K562 (cell line): ENCODE measurements around the gene ZFP3. TPM values are rescaled to one million over a fixed set of nuclear protein-coding genes. Genes with fewer than 3 reads are reported as not detected.

Experiments
- CCAR2 ChIP-seq: fragments of 200-400 bp; formaldehyde crosslinking; IDR thresholded peaks from 2 replicates; pipeline ENCODE4 v1.6.1; 2017; ENCODE audit warnings: mild to moderate bottlenecking, low read depth, low read length
- EGR1 ChIP-seq: fragments of 450-650 bp; conservative IDR thresholded peaks from 2 replicates; pipeline ENCODE4 v1.6.1; 2017; ENCODE audit warnings: mild to moderate bottlenecking
- ELF4 ChIP-seq: fragments of 450-650 bp; formaldehyde crosslinking; IDR thresholded peaks from 2 replicates; pipeline ENCODE4 v1.4.0; 2022; ENCODE audit warnings: missing genetic modification characterization
- EP300 ChIP-seq: IDR thresholded peaks from 2 replicates; pipeline ENCODE4 v1.6.1; 2012; ENCODE audit warnings: low read length, improper control_type of control experiment
- GABPA ChIP-seq: fragments of 200-800 bp; sonication (Bioruptor generic); conservative IDR thresholded peaks from 2 replicates; pipeline ENCODE4 v1.6.1; 2016; ENCODE audit warnings: low read depth, missing genetic modification characterization, missing compliant biosample characterization
- GABPB1 ChIP-seq: sonication (generic); formaldehyde crosslinking; IDR thresholded peaks from 2 replicates; pipeline ENCODE4 v1.8.0; 2022; ENCODE audit warnings: mild to moderate bottlenecking, missing genetic modification reagents
- IFI16 ChIP-seq: fragments of 250-450 bp; sonication (Bioruptor Pico); IDR thresholded peaks from 2 replicates; pipeline ENCODE4 v2.1.2; 2022; ENCODE audit warnings: mild to moderate bottlenecking, inconsistent platforms
- PHF8 ChIP-seq: fragments of 200-600 bp; sonication (generic); IDR thresholded peaks from 2 replicates; pipeline ENCODE4 v1.6.1; 2012; ENCODE audit warnings: mixed run types, mild to moderate bottlenecking, inconsistent platforms, low read length, moderate library complexity, borderline replicate concordance
- ZFP36 ChIP-seq: fragments of 150-350 bp; IDR thresholded peaks from 2 replicates; pipeline ENCODE4 v1.6.1; 2018; ENCODE audit warnings: low read length, low read depth; ENCODE audit not compliant: partially characterized antibody
- ZNF165 ChIP-seq: fragments of 250-450 bp; sonication (Bioruptor Pico); IDR thresholded peaks from 2 replicates; pipeline ENCODE4 v1.4.0; 2020; ENCODE audit warnings: borderline replicate concordance
- ZNF184 ChIP-seq: sonication (generic); formaldehyde crosslinking; IDR thresholded peaks from 2 replicates; pipeline ENCODE4 v1.5.0; 2020; ENCODE audit warnings: missing genetic modification reagents
- ZNF232 ChIP-seq: sonication (generic); formaldehyde crosslinking; IDR thresholded peaks from 2 replicates; pipeline ENCODE4 v1.8.0; 2022; ENCODE audit warnings: mild to moderate bottlenecking, missing genetic modification reagents
- polyA plus RNA-seq, 8 experiments: library from polyadenylated mRNA; depleted of rRNA in 4 of 8; stranded (reverse) in 5 of 8; unstranded in 3 of 8; fragments of >200 nt; fragmentation: Nextera tagmentation in 2 of 8; fragmentation: Illumina TruSeq in 1 of 8; extraction: Ambion mirVana in 2 of 8; extraction: Trizol in 1 of 8; gene quantifications; 2 replicates each; pipeline versions ENCODE4 v1.2.1 to v1.2.3, GENCODE V29; 2011 to 2014; ENCODE audit warnings: inconsistent platforms in 1 of 8, missing spikeins in 1 of 8
- total RNA-seq, 7 experiments: library from RNA; depleted of rRNA in 6 of 7; stranded (reverse); fragments of >200 nt in 6 of 7; fragmentation: Illumina TruSeq in 2 of 7; extraction: Trizol in 2 of 7; gene quantifications; 2 replicates each; pipeline versions ENCODE4 v1.2.1 to v1.2.3, GENCODE V29; 2011 to 2021; ENCODE audit warnings: low replicate concordance in 1 of 7
- TF ChIP-seq, protein P1 (sequence below): fragments of 250-450 bp; sonication (Bioruptor Pico); IDR thresholded peaks from 2 replicates; pipeline ENCODE4 v1.8.0; 2022; ENCODE audit warnings: inconsistent platforms
- TF ChIP-seq, protein P2 (sequence below): fragments of 200-600 bp; sonication (generic); IDR thresholded peaks from one replicate; pipeline ENCODE4 v1.6.1; 2012; ENCODE audit warnings: mild to moderate bottlenecking, low read depth, low read length, inconsistent platforms

The ZFP3 gene
- total and polyA plus RNA-seq, 9 of the 15 experiments (the other 6 are each of a cell fraction or from before 2014, with no cell fraction given): 0.04 TPM; not detected in 8

GRCh38 chr17:5031365-5032082 lies 46.7 kb upstream of the ZFP3 start (continued):
- TF ChIP-seq ZNF232 (CRISPR knock-in tag): no peak
- TF ChIP-seq EP300: no peak
- 0 out of 2 replicates have a peak, but pooled peaks have one; percentile 30 for TF ChIP-seq GABPB1
- no peak for TF ChIP-seq GABPA (tag)
- TF ChIP-seq ZNF165 (CRISPR knock-in tag): no peak
- TF ChIP-seq CCAR2: no peak
- TF ChIP-seq ZFP36: no peak
- TF ChIP-seq, protein P1, sequence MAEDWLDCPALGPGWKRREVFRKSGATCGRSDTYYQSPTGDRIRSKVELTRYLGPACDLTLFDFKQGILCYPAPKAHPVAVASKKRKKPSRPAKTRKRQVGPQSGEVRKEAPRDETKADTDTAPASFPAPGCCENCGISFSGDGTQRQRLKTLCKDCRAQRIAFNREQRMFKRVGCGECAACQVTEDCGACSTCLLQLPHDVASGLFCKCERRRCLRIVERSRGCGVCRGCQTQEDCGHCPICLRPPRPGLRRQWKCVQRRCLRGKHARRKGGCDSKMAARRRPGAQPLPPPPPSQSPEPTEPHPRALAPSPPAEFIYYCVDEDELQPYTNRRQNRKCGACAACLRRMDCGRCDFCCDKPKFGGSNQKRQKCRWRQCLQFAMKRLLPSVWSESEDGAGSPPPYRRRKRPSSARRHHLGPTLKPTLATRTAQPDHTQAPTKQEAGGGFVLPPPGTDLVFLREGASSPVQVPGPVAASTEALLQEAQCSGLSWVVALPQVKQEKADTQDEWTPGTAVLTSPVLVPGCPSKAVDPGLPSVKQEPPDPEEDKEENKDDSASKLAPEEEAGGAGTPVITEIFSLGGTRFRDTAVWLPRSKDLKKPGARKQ (CRISPR knock-in tag): no peak
- TF ChIP-seq, protein P2, sequence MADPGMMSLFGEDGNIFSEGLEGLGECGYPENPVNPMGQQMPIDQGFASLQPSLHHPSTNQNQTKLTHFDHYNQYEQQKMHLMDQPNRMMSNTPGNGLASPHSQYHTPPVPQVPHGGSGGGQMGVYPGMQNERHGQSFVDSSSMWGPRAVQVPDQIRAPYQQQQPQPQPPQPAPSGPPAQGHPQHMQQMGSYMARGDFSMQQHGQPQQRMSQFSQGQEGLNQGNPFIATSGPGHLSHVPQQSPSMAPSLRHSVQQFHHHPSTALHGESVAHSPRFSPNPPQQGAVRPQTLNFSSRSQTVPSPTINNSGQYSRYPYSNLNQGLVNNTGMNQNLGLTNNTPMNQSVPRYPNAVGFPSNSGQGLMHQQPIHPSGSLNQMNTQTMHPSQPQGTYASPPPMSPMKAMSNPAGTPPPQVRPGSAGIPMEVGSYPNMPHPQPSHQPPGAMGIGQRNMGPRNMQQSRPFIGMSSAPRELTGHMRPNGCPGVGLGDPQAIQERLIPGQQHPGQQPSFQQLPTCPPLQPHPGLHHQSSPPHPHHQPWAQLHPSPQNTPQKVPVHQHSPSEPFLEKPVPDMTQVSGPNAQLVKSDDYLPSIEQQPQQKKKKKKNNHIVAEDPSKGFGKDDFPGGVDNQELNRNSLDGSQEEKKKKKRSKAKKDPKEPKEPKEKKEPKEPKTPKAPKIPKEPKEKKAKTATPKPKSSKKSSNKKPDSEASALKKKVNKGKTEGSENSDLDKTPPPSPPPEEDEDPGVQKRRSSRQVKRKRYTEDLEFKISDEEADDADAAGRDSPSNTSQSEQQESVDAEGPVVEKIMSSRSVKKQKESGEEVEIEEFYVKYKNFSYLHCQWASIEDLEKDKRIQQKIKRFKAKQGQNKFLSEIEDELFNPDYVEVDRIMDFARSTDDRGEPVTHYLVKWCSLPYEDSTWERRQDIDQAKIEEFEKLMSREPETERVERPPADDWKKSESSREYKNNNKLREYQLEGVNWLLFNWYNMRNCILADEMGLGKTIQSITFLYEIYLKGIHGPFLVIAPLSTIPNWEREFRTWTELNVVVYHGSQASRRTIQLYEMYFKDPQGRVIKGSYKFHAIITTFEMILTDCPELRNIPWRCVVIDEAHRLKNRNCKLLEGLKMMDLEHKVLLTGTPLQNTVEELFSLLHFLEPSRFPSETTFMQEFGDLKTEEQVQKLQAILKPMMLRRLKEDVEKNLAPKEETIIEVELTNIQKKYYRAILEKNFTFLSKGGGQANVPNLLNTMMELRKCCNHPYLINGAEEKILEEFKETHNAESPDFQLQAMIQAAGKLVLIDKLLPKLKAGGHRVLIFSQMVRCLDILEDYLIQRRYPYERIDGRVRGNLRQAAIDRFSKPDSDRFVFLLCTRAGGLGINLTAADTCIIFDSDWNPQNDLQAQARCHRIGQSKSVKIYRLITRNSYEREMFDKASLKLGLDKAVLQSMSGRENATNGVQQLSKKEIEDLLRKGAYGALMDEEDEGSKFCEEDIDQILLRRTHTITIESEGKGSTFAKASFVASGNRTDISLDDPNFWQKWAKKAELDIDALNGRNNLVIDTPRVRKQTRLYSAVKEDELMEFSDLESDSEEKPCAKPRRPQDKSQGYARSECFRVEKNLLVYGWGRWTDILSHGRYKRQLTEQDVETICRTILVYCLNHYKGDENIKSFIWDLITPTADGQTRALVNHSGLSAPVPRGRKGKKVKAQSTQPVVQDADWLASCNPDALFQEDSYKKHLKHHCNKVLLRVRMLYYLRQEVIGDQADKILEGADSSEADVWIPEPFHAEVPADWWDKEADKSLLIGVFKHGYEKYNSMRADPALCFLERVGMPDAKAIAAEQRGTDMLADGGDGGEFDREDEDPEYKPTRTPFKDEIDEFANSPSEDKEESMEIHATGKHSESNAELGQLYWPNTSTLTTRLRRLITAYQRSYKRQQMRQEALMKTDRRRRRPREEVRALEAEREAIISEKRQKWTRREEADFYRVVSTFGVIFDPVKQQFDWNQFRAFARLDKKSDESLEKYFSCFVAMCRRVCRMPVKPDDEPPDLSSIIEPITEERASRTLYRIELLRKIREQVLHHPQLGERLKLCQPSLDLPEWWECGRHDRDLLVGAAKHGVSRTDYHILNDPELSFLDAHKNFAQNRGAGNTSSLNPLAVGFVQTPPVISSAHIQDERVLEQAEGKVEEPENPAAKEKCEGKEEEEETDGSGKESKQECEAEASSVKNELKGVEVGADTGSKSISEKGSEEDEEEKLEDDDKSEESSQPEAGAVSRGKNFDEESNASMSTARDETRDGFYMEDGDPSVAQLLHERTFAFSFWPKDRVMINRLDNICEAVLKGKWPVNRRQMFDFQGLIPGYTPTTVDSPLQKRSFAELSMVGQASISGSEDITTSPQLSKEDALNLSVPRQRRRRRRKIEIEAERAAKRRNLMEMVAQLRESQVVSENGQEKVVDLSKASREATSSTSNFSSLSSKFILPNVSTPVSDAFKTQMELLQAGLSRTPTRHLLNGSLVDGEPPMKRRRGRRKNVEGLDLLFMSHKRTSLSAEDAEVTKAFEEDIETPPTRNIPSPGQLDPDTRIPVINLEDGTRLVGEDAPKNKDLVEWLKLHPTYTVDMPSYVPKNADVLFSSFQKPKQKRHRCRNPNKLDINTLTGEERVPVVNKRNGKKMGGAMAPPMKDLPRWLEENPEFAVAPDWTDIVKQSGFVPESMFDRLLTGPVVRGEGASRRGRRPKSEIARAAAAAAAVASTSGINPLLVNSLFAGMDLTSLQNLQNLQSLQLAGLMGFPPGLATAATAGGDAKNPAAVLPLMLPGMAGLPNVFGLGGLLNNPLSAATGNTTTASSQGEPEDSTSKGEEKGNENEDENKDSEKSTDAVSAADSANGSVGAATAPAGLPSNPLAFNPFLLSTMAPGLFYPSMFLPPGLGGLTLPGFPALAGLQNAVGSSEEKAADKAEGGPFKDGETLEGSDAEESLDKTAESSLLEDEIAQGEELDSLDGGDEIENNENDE: no peak
- no peak for TF ChIP-seq IFI16 (CRISPR knock-in tag)
- TF ChIP-seq ZNF184 (CRISPR knock-in tag): no peak
- peak; percentile 31; the same call in 1 of the 2 replicates for TF ChIP-seq EGR1
- peak; percentile 6; the same call in 1 of the 2 replicates for TF ChIP-seq PHF8
- TF ChIP-seq ELF4 (CRISPR knock-in tag): no peak
